Measurements from ENCODE around the gene NBAS.

Gene NBAS

GRCh38 chr2:15485949-15486348 is 75.2 kb downstream of the NBAS start:
- no peak for DNase-seq (ENCODE audit: low read depth)
- no peak for TF ChIP-seq CTCF (conservative IDR thresholded peaks at IDR 0.05; ENCODE audit: low read length)

DNA sequence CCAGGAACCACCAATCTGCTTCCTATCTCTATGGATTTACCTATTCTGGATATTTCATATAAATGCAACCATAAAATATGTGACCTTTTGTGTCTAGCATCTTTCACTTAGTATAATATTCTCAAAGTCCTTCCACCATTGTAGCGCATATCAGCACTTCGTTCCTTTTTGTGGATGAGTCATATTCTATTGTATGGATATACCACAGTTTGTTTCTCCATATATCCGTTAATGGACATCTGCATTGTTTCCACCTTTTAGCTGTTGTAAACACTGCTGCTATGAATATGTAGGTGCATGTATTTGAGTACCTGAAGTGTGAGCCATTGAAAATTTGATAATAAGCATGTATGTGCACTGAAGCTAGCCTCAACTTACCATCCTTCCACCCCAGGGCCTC is 80.1 kb downstream of the NBAS start:
- no peak for TF ChIP-seq CTCF (conservative IDR thresholded peaks at IDR 0.05; ENCODE audit: low read length)
- no peak for DNase-seq (ENCODE audit: low read depth)
- H3K4me3 ChIP-seq (ENCODE audit: low read length), result no peak overlapping the region

More at GRCh38 chr2:15485949-15486348, 75.2 kb downstream of the NBAS start:
- no peak overlapping the region for H3K4me3 ChIP-seq (ENCODE audit: low read length)

DNA sequence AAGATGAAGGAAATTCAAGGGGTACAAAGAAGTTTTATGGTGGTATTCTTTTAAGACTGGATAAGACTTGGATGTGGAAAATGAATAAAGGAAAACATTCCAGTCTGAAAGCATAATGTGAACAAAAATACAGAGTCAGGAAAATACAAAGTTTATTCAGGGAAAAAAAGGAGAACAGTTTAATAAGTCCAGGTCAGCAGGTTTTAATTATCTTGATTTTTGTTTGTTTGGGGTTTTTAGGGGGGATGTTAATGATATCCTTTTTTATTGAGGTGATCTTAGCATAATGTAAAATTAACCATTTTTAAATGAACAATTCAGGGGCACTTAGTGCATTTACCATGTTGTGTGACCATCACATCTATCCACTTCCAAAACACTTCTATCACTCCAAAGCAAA is 80.6 kb downstream of the NBAS start:
- DNase-seq (ENCODE audit: low read depth), result no peak

GRCh38 chr2:15472876-15473275 is 88.3 kb downstream of the NBAS start:
- no peak for DNase-seq (ENCODE audit: low read depth)
- no peak for TF ChIP-seq CTCF (conservative IDR thresholded peaks at IDR 0.05; ENCODE audit: low read length)
- H3K4me3 ChIP-seq (ENCODE audit: low read length), result no peak overlapping the region

More for the DNA sequence above, 80.6 kb downstream of the NBAS start:
- H3K4me3 ChIP-seq (ENCODE audit: low read length), result no peak overlapping the region
- no peak for TF ChIP-seq CTCF (conservative IDR thresholded peaks at IDR 0.05; ENCODE audit: low read length)

DNA sequence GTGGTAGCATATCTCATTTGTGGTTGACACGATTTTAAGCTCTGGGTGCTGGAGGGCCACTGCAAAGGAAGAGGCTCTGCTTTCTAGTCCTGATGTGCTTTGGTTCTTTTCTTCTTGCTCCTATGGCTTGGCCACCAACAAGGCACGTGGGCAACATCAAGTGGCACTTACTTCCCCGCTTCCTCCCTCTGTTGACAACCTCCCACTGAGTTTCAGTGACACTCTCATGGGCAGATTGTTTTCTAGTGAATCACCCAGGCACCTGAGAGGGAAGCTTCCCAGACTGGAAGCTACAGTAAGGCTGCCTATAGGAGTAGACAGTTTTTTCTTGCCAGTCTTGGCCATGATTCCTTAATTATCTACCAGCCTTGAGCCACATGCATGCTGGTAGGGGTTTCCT is 89.0 kb downstream of the NBAS start:
- H3K4me3 ChIP-seq (ENCODE audit: low read length), result no peak overlapping the region
- no peak for TF ChIP-seq CTCF (conservative IDR thresholded peaks at IDR 0.05; ENCODE audit: low read length)
- no peak for DNase-seq (ENCODE audit: low read depth)

DNA sequence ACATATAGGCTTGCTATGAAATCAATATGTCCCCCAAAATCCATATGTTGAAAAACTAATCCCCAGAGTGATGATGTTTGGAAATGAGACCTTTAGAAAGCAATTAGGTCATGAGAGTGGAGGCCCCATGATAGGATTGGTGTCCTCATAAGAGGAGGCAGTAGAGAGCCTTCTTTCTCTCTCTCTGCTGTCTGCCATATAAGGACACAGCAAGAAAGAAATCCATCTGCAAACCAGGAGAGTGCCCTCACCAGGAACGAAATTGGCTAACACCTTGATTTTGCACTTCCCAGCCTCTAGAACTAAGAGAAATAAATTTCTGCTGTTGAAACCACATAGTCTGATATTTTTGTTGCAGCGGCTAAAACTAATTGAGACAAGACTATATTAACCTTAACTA is 89.5 kb downstream of the NBAS start:
- DNase-seq (ENCODE audit: low read depth), result no peak
- no peak overlapping the region for H3K4me3 ChIP-seq (ENCODE audit: low read length)
- TF ChIP-seq CTCF (conservative IDR thresholded peaks at IDR 0.05; ENCODE audit: low read length), result no peak

DNA sequence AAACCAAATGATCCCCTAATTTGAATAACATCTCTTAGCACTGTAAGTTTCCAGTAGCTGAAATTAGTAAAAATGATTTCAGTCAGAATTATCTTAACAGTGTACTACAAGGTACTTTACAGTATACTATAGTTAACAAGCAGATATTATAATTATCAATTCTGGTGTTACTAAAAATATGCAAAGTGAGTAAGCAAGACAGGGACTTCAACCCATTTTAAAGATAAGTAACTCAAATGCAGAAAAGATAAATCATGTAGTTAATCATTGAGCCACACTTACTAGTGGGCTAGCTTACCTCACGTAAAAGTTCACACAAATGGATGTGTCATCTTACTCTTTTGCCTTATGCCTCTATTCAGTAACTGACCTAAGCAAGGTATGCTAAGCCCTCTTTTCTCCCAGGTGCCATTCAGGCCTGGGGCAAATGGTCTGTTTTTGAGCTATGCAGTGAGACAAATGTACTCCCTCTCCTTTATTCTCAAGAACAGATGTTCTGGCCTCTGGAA is 101.0 kb downstream of the NBAS start:
- TF ChIP-seq CTCF (conservative IDR thresholded peaks at IDR 0.05; ENCODE audit: low read length), result no peak
- H3K4me3 ChIP-seq (ENCODE audit: low read length), result no peak overlapping the region
- DNase-seq (ENCODE audit: low read depth), result no peak
